IMR-90 (cell line): ENCODE data around the gene LDLRAD4. TPM values are rescaled to one million over a fixed set of nuclear protein-coding genes. Genes with fewer than 3 reads are reported as not detected.

Experiments used
- ATAC-seq: fragments of 200-7000 bp; cut with Tn5 transposase; 2 replicates; pipeline ENCODE4 v1.9.1; 2020; ENCODE audit warnings: low read depth, mild to moderate bottlenecking, moderate library complexity
- BruUV-seq: library from RNA; stranded (reverse); fragments of 400-500 nt; replicated peaks from 2 replicates; lab custom pipeline; 2021; lab: Mats Ljungman, UMichigan
- CTCF ChIA-PET: fragments of 300-600 bp; formaldehyde crosslinking; extraction: SDS; loops from one replicate; lab custom pipeline; 2021; ENCODE audit warnings: antibody characterized with exemption; lab: Yijun Ruan, JAX
- POLR2A ChIA-PET: fragments of 300-600 bp; sonication (Branson Sonifier 250); formaldehyde crosslinking; loops from one replicate; lab custom pipeline; 2022; ENCODE audit warnings: antibody characterized with exemption; ENCODE audit not compliant: unreplicated experiment; lab: Charles Lee
- DNase-seq: peaks from one replicate; pipeline ENCODE4 v3.0.0; 2013
- H2AFZ ChIP-seq: replicated peaks from 2 replicates; pipeline ENCODE3; 2013; ENCODE audit warnings: low read length, mild to moderate bottlenecking; ENCODE audit not compliant: poor library complexity
- H2AK5ac ChIP-seq: 2 replicates; pipeline ENCODE4 v1.6.1; 2013; ENCODE audit warnings: low read depth, low read length, inconsistent platforms
- H2AK9ac ChIP-seq: replicated peaks from 2 replicates; pipeline ENCODE3; 2013; ENCODE audit warnings: mild to moderate bottlenecking, low read depth, low read length, moderate library complexity; ENCODE audit not compliant: poor library complexity
- H2BK120ac ChIP-seq: 2 replicates; pipeline ENCODE4 v1.6.1; 2013; ENCODE audit warnings: low read depth, low read length, inconsistent platforms
- H2BK15ac ChIP-seq: 3 replicates; pipeline ENCODE4 v1.6.1; 2013; ENCODE audit warnings: low read depth, low read length, inconsistent platforms
- H2BK20ac ChIP-seq: 2 replicates; pipeline ENCODE4 v1.6.1; 2013; ENCODE audit warnings: low read depth, mild to moderate bottlenecking, inconsistent platforms, low read length, moderate library complexity
- H2BK5ac ChIP-seq: 2 replicates; pipeline ENCODE4 v1.6.1; 2013; ENCODE audit warnings: mild to moderate bottlenecking, low read depth, low read length, inconsistent platforms; ENCODE audit not compliant: poor library complexity, severe bottlenecking
- H3K14ac ChIP-seq: replicated peaks from 2 replicates; pipeline ENCODE4 v1.6.1; 2013; ENCODE audit warnings: low read depth, low read length, inconsistent platforms
- H3K18ac ChIP-seq: 2 replicates; pipeline ENCODE4 v1.6.1; 2013; ENCODE audit warnings: low read depth, low read length, control low read depth
- H3K23ac ChIP-seq: 2 replicates; pipeline ENCODE4 v1.6.1; 2013; ENCODE audit warnings: low read depth, low read length, inconsistent platforms
- H3K27ac ChIP-seq: 2 replicates; pipeline ENCODE4 v1.5.1; 2013; ENCODE audit warnings: mild to moderate bottlenecking, control low read depth, low read length; ENCODE audit not compliant: insufficient read depth
- H3K27me3 ChIP-seq: 2 replicates; pipeline ENCODE4 v1.6.1; 2013; ENCODE audit warnings: low read length; ENCODE audit not compliant: control insufficient read depth, insufficient read depth
- H3K36me3 ChIP-seq: 2 replicates; pipeline ENCODE4 v1.6.1; 2013; ENCODE audit warnings: low read length, mixed read lengths; ENCODE audit not compliant: control insufficient read depth, insufficient read depth
- H3K4ac ChIP-seq: 2 replicates; pipeline ENCODE4 v1.6.1; 2013; ENCODE audit warnings: low read depth, low read length, inconsistent platforms
- H3K4me1 ChIP-seq: 2 replicates; pipeline ENCODE4 v1.6.1; 2013; ENCODE audit warnings: low read length, mixed read lengths; ENCODE audit not compliant: control insufficient read depth, insufficient read depth
- H3K4me2 ChIP-seq: 2 replicates; pipeline ENCODE4 v1.6.1; 2013; ENCODE audit warnings: low read depth, mild to moderate bottlenecking, control low read depth, low read length, moderate library complexity
- H3K4me3 ChIP-seq: 2 replicates; pipeline ENCODE4 v1.5.1; 2013; ENCODE audit warnings: low read depth, mild to moderate bottlenecking, control low read depth, low read length, moderate library complexity; ENCODE audit not compliant: insufficient read depth
- H3K56ac ChIP-seq: 2 replicates; pipeline ENCODE4 v1.6.1; 2013; ENCODE audit warnings: low read length, inconsistent platforms; ENCODE audit not compliant: insufficient read depth; ENCODE audit errors: extremely low read depth
- H3K79me1 ChIP-seq, 2 experiments: 2 replicates each; pipeline ENCODE4 v1.6.1; 2013; ENCODE audit warnings: low read length in 2 of 2, inconsistent platforms in 1 of 2, low read depth in 1 of 2
- H3K9ac ChIP-seq: 2 replicates; pipeline ENCODE4 v1.6.1; 2013; ENCODE audit warnings: low read depth, low read length, control low read depth
- H3K9me1 ChIP-seq: 2 replicates; pipeline ENCODE4 v1.6.1; 2013; ENCODE audit warnings: low read length, inconsistent platforms; ENCODE audit not compliant: insufficient read depth
- H3K9me3 ChIP-seq: 2 replicates; pipeline ENCODE4 v1.6.1; 2013; ENCODE audit warnings: low read length; ENCODE audit not compliant: control insufficient read depth, insufficient read depth
- H4K20me1 ChIP-seq: 2 replicates; pipeline ENCODE4 v1.6.1; 2013; ENCODE audit warnings: low read length, inconsistent platforms; ENCODE audit not compliant: insufficient read depth
- H4K5ac ChIP-seq: 2 replicates; pipeline ENCODE4 v1.6.1; 2013; ENCODE audit warnings: mild to moderate bottlenecking, low read depth, low read length, control low read depth
- H4K8ac ChIP-seq, 2 experiments: 2 replicates each; pipeline ENCODE4 v1.6.1; 2013; ENCODE audit warnings: low read depth in 2 of 2, low read length in 2 of 2, control low read depth in 1 of 2, inconsistent platforms in 1 of 2
- H4K91ac ChIP-seq: 2 replicates; pipeline ENCODE4 v1.6.1; 2013; ENCODE audit warnings: low read depth, low read length, inconsistent platforms; ENCODE audit not compliant: insufficient read depth
- BHLHE40 ChIP-seq: fragments of 150-350 bp; IDR thresholded peaks from 2 replicates; pipeline ENCODE4 v1.6.1; 2016; ENCODE audit warnings: mild to moderate bottlenecking, low read depth, low read length
- CEBPB ChIP-seq: IDR thresholded peaks from 2 replicates; pipeline ENCODE4 v1.6.1; 2012; ENCODE audit warnings: low read depth, low read length, improper control_type of control experiment
- CTCF ChIP-seq: conservative IDR thresholded peaks from 2 replicates; pipeline ENCODE4 v1.5.1; 2012; ENCODE audit warnings: mild to moderate bottlenecking, low read depth, low read length, improper control_type of control experiment
- ELK1 ChIP-seq: fragments of 150-350 bp; IDR thresholded peaks from 2 replicates; pipeline ENCODE4 v1.6.1; 2016; ENCODE audit warnings: low read depth, mild to moderate bottlenecking, low read length, moderate library complexity, borderline replicate concordance
- FOS ChIP-seq: fragments of 150-350 bp; IDR thresholded peaks from 2 replicates; pipeline ENCODE4 v1.6.1; 2016; ENCODE audit warnings: low read depth, low read length
- MAFK ChIP-seq: IDR thresholded peaks from 2 replicates; pipeline ENCODE4 v1.6.1; 2012; ENCODE audit warnings: low read depth, low read length, improper control_type of control experiment
- MAZ ChIP-seq: IDR thresholded peaks from 2 replicates; pipeline ENCODE4 v1.6.1; 2012; ENCODE audit warnings: low read depth, mild to moderate bottlenecking, low read length, improper control_type of control experiment, moderate library complexity, borderline replicate concordance
- NFE2L2 ChIP-seq: fragments of 150-350 bp; IDR thresholded peaks from 2 replicates; pipeline ENCODE4 v1.6.1; 2016; ENCODE audit warnings: low read depth, mild to moderate bottlenecking, low read length
- POLR2A ChIP-seq: IDR thresholded peaks from 2 replicates; pipeline ENCODE4 v1.6.1; 2012; ENCODE audit warnings: mild to moderate bottlenecking, low read depth, low read length
- RAD21 ChIP-seq: IDR thresholded peaks from 2 replicates; pipeline ENCODE4 v1.6.1; 2012; ENCODE audit warnings: low read length, improper control_type of control experiment
- RCOR1 ChIP-seq: IDR thresholded peaks from 2 replicates; pipeline ENCODE4 v1.6.1; 2012; ENCODE audit warnings: mild to moderate bottlenecking, low read length, improper control_type of control experiment; ENCODE audit not compliant: insufficient replicate concordance
- RFX5 ChIP-seq: IDR thresholded peaks from 2 replicates; pipeline ENCODE4 v1.8.0; 2012; ENCODE audit warnings: low read depth, mild to moderate bottlenecking, low read length, moderate library complexity
- SMC3 ChIP-seq: fragments of 150-350 bp; IDR thresholded peaks from 2 replicates; pipeline ENCODE4 v1.6.1; 2016; ENCODE audit warnings: low read depth, mild to moderate bottlenecking, antibody characterized with exemption, low read length, moderate library complexity
- USF2 ChIP-seq: fragments of 150-350 bp; IDR thresholded peaks from 2 replicates; pipeline ENCODE4 v1.6.1; 2017; ENCODE audit warnings: mild to moderate bottlenecking, antibody characterized with exemption, low read length, low read depth
- WGBS, 2 experiments: methylation state at CpG; one replicate each; pipeline versions ENCODE4 v1.1.5 to v1.1.7; 2013; ENCODE audit warnings: missing lambda C conversion rate in 2 of 2; ENCODE audit not compliant: insufficient read length in 1 of 2; ENCODE audit errors: extremely low coverage in 2 of 2; 5-methylcytosine and 5-hydroxymethylcytosine counted together
- dilution Hi-C: fragments of 300-500 bp; cut with HindIII; formaldehyde crosslinking; loops from one replicate; pipeline ENCODE4 v1.14.3; 2018; ENCODE audit warnings: low sequenced_read_pairs; ENCODE audit not compliant: unreplicated experiment
- in situ Hi-C: fragments of 300-500 bp; cut with MboI; formaldehyde crosslinking; loops from 3 replicates; pipeline ENCODE4 v1.14.3; 2019; ENCODE audit warnings: low sequenced_read_pairs, inconsistent platforms, mixed read lengths
- intact Hi-C: fragments of 100-400 bp; cut with micrococcal nuclease; formaldehyde crosslinking; loops from 2 replicates; pipeline ENCODE4 v1.10.0; 2022
- polyA plus RNA-seq, 3 experiments: library from polyadenylated mRNA; depleted of rRNA; stranded (reverse); fragments of >200 nt; gene quantifications; 2 replicates each; pipeline ENCODE4 v1.2.3, GENCODE V29; 2012; ENCODE audit warnings: low replicate concordance in 1 of 3
- total RNA-seq: library from RNA; depleted of rRNA; stranded (reverse); fragments of >200 nt; gene quantifications from 2 replicates; pipeline ENCODE4 v1.2.3, GENCODE V29; 2012

Gene LDLRAD4
- total and polyA plus RNA-seq, 2 of the 4 experiments (the other 2 are of a cell fraction) = not detected

- H3K4me3 ChIP-seq = no peak overlapping the region
- no peak overlapping the region for H2BK15ac ChIP-seq
- H2BK20ac ChIP-seq = no peak overlapping the region
- intact Hi-C loops = no loop called here
- no peak overlapping the region for H3K4me2 ChIP-seq
- no peak overlapping the region for H4K8ac ChIP-seq
- H2BK5ac ChIP-seq = no peak overlapping the region
- no peaks in the 10 kb centered on the region for H3K4me1 ChIP-seq
- no peak for ATAC-seq
- ChIA-PET CTCF (no interaction called here), POLR2A (no interaction called here)
- peaks cover 12% of the 10 kb centered on the region for H3K27me3 ChIP-seq
- H4K5ac ChIP-seq = no peak overlapping the region
- H3K14ac ChIP-seq = no peak overlapping the region
- in situ Hi-C loops = no loop called here
- H3K79me1 ChIP-seq = no peaks in the 10 kb centered on the region
- no TSS peak for BruUV-seq
- H3K23ac ChIP-seq = no peak overlapping the region
- H3K9me1 ChIP-seq = no peaks in the 10 kb centered on the region
- H3K36me3 ChIP-seq = no peaks in the 10 kb centered on the region
- H3K27ac ChIP-seq = no peak overlapping the region
- no peak overlapping the region for H4K91ac ChIP-seq
- no peak overlapping the region for H3K18ac ChIP-seq
- H3K9ac ChIP-seq = no peak overlapping the region
- no peak overlapping the region for H2AK5ac ChIP-seq
- DNase-seq = no peak
- H2BK120ac ChIP-seq = no peak overlapping the region
- H3K56ac ChIP-seq = no peak overlapping the region
- dilution Hi-C loops = no loop called here
- H4K20me1 ChIP-seq = no peaks in the 10 kb centered on the region
- no peak overlapping the region for H3K4ac ChIP-seq
- H2AK9ac ChIP-seq = no peak overlapping the region
- 83% methylated on average over 5 of the region's 6 CpGs; no CpG with 5 or more reads in 1 of the 2 experiments for WGBS, 2 experiments
- no peak overlapping the region for H2AFZ ChIP-seq
- TF ChIP-seq CTCF (no peak), RCOR1 (no peak), POLR2A (no peak), NFE2L2 (no peak), MAFK (no peak), RFX5 (no peak), USF2 (no peak), CEBPB (no peak), ELK1 (no peak), FOS (no peak), SMC3 (no peak), RAD21 (no peak), BHLHE40 (no peak), MAZ (no peak)
- H3K9me3 ChIP-seq = no peaks in the 10 kb centered on the region
Measured at GRCh38 chr18:13175754-13176210, 42.8 kb upstream of the LDLRAD4 start.
